Type B pancreatic cell (in vitro differentiated cells): ENCODE results near the gene RBM20. TPM values are rescaled to one million over a fixed set of nuclear protein-coding genes. Genes with fewer than 3 reads are reported as not detected.

Experiments used
- DNase-seq: peaks from one replicate; pipeline ENCODE4 v3.0.0; 2021; ENCODE audit warnings: mixed read lengths; ENCODE audit not compliant: unreplicated experiment; ENCODE audit errors: extremely low spot score
- H3K27ac Mint-ChIP-seq: 2 replicates; pipeline ENCODE4 v1.8.0; 2021; ENCODE audit warnings: mild to moderate bottlenecking, mixed read lengths
- H3K27me3 Mint-ChIP-seq: 2 replicates; pipeline ENCODE4 v1.8.0; 2021; ENCODE audit warnings: mixed read lengths
- H3K36me3 Mint-ChIP-seq: 2 replicates; pipeline ENCODE4 v1.8.0; 2021; ENCODE audit warnings: mixed read lengths
- H3K4me1 Mint-ChIP-seq: one replicate; pipeline ENCODE4 v1.8.0; 2021; ENCODE audit warnings: mixed read lengths; ENCODE audit not compliant: unreplicated experiment
- H3K4me3 Mint-ChIP-seq: 2 replicates; pipeline ENCODE4 v1.8.0; 2021; ENCODE audit warnings: mild to moderate bottlenecking, mixed read lengths
- H3K9me3 Mint-ChIP-seq: 2 replicates; pipeline ENCODE4 v1.8.0; 2021; ENCODE audit warnings: mixed read lengths
- total RNA-seq: library from RNA; stranded (reverse); gene quantifications from 2 replicates; pipeline ENCODE4 v1.2.1, GENCODE V29; 2021; ENCODE audit warnings: low replicate concordance
- TF ChIP-seq, protein P1 (sequence below): fragments of 200-600 bp; sonication (generic); conservative IDR thresholded peaks from 2 replicates; pipeline ENCODE4 v1.5.0; 2021; ENCODE audit warnings: antibody characterized with exemption, mild to moderate bottlenecking

The RBM20 gene
- total RNA-seq, 1 donor from 2014 or later, result 5.2 TPM

DNA sequence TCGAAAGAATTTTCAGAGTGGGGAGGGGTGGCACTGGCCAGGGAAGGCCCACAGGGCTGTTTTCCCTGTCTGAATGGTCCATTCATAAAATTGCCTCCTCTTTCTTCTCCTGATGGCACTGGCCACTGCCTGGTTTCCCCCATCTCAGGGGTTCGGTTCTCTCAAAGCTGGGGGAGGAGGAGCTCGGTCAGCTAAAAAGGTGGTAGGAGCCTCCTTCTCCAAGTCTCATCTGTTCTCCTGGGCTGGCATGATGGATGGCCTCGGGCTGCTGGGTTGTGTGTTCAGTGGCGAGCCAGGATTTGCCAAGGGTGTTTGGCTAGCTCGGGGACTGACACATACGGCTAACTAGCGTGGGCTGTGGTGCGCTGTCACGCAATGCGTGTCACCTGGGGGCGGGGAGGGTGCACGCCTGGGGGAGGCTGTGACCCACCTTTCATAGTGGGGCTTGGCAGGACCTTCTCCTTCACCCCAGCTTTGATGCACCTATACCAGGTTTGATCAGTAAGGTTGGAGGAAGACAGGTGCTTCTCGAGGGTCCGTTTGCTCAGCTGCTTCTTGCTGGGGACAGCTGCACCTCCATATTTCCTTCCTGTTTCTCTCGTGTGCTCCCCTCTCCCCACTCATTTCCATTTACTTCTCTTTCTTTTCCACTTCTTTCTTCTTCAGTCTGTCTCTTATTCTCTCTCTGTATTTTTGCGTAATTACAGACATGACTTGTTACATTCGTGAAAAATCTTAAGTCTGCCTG lies 36.3 kb downstream of the RBM20 start:
- no peaks in the 10 kb centered on the region for H3K9me3 Mint-ChIP-seq
- H3K27ac Mint-ChIP-seq, result no peak overlapping the region
- H3K36me3 Mint-ChIP-seq, result no peaks in the 10 kb centered on the region
- no peak overlapping the region for H3K4me3 Mint-ChIP-seq
- TF ChIP-seq, protein P1, sequence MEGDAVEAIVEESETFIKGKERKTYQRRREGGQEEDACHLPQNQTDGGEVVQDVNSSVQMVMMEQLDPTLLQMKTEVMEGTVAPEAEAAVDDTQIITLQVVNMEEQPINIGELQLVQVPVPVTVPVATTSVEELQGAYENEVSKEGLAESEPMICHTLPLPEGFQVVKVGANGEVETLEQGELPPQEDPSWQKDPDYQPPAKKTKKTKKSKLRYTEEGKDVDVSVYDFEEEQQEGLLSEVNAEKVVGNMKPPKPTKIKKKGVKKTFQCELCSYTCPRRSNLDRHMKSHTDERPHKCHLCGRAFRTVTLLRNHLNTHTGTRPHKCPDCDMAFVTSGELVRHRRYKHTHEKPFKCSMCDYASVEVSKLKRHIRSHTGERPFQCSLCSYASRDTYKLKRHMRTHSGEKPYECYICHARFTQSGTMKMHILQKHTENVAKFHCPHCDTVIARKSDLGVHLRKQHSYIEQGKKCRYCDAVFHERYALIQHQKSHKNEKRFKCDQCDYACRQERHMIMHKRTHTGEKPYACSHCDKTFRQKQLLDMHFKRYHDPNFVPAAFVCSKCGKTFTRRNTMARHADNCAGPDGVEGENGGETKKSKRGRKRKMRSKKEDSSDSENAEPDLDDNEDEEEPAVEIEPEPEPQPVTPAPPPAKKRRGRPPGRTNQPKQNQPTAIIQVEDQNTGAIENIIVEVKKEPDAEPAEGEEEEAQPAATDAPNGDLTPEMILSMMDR, result no peak
- peaks cover 12% of the 10 kb centered on the region for H3K4me1 Mint-ChIP-seq
- no peaks in the 10 kb centered on the region for H3K27me3 Mint-ChIP-seq
- no peak for DNase-seq

DNA sequence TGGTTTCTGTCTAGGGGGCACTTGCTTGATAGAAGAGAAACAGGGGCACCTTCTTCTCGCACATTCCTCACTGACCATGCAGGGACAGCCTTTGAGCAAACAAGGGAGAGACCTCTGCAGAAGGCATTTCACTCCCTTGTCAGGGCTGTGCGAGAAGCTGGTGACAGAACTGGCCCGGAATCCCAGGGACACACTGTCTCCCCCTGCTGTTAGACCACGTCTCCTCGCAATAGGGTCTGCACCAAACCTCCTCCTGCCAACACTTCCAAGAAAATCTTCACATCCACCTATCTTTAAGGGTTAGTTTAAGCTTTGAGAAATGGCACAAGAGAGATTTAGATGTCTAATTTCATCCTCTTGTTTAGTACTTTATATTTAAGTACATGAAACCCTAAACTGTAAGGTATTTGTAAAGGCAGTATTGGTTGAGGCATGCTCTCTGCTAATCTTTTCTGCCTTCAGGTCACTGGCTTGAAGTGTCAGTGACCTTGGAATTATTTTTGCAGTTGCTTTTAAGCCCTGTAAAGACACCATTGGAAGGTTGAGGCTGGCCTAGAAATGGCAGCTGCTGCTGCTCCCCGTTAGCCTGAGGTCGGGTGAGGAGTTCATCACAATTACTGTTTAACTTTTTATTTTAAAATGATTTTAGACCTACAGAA lies 37.0 kb downstream of the RBM20 start:
- H3K36me3 Mint-ChIP-seq, result no peaks in the 10 kb centered on the region
- no peak overlapping the region for H3K27ac Mint-ChIP-seq
- no peaks in the 10 kb centered on the region for H3K27me3 Mint-ChIP-seq
- H3K4me1 Mint-ChIP-seq, result peaks cover 12% of the 10 kb centered on the region
- DNase-seq, result no peak
- TF ChIP-seq, protein P1, result peak; percentile 77
- H3K4me3 Mint-ChIP-seq, result no peak overlapping the region
- no peaks in the 10 kb centered on the region for H3K9me3 Mint-ChIP-seq

DNA sequence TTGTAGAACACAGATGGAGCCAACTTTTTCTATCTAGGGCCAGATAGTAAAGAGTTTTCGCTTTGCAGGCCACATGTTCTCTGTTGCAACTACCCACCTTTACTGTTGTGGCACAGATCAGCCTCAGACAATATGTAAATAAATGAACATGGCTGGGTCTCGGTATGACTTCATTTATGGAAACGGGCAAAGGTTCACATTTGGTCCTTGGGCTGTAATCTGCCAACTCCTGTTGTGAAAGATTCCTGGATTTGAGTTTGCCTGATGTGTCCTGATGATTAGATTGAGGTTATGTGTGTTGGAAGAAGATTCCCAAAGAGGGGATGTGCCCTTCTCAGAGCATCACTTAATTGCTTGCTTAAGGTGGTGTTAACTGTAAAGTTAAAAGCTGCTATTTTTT lies 38.2 kb downstream of the RBM20 start:
- TF ChIP-seq, protein P1, result no peak
- H3K4me1 Mint-ChIP-seq, result peaks cover 12% of the 10 kb centered on the region
- H3K36me3 Mint-ChIP-seq, result no peaks in the 10 kb centered on the region
- H3K4me3 Mint-ChIP-seq, result no peak overlapping the region
- H3K27ac Mint-ChIP-seq, result no peak overlapping the region
- H3K27me3 Mint-ChIP-seq, result no peaks in the 10 kb centered on the region
- H3K9me3 Mint-ChIP-seq, result no peaks in the 10 kb centered on the region
- DNase-seq, result no peak

DNA sequence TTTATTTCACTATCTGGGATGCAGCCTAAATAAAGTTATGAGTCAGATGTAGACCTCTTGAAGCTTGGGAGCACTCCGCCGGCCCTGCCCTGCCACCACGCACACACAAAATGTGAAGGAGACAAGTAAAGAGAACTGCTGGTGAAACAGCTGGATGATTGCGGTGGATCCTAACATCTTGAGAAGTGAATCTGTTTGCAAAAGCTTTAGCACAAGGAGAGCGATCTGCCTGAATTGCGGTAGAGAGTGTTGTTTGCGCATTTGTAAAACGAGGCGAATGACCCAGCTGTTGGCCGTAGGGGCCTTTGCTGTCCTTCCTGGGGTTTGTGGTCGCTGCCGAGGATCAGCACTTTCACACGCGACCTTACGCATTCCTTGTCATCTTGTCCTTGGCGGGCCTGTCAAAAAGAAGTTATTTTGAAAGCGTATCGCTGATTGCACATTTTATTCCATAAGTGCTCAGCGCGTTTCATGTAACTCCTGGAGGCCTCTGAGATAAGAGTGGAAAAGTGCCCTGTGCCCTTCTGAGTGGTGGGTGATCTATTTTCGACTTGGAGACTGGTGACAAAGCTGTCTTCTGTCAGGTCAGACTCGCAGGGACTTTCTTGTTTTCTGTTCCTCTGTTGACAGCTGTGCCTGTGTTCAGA lies 40.8 kb downstream of the RBM20 start:
- Mint-ChIP-seq H3K27ac (no peak overlapping the region), H3K9me3 (no peaks in the 10 kb centered on the region), H3K27me3 (no peaks in the 10 kb centered on the region), H3K36me3 (no peaks in the 10 kb centered on the region), H3K4me3 (no peak overlapping the region), H3K4me1 (peaks cover 6% of the 10 kb centered on the region)
- TF ChIP-seq, protein P1, result no peak
- no peak for DNase-seq

DNA sequence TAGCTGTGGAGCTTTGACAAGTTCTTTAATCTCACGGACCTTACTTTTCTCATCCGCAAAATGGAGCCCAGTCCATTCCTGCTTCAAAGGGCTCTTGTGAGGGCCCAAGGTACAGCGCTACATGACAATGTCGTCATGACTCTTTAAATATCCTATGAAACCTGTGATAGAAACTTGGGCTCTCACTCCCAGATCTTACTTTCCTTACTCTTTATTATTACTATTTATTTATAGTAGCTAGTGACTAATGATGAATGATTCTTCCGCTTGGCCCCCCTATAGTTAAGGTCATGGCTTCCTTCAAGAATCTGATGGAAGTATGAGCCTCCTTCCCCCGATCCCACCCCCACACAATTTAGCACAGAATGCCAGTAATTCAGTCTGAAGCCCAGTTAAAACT lies 41.9 kb downstream of the RBM20 start:
- Mint-ChIP-seq H3K4me3 (no peak overlapping the region), H3K9me3 (no peaks in the 10 kb centered on the region), H3K36me3 (no peaks in the 10 kb centered on the region), H3K27me3 (no peaks in the 10 kb centered on the region), H3K4me1 (no peaks in the 10 kb centered on the region), H3K27ac (no peak overlapping the region)
- DNase-seq, result no peak
- TF ChIP-seq, protein P1, result no peak
